Liver (tissue), 3 donors: ENCODE data around the gene CNPY3.

Experiments
- CTCF ChIP-seq: fragments of 150-350 bp; IDR thresholded peaks from 2 replicates; pipeline ENCODE4 v1.5.1; 2017; ENCODE audit warnings: improper control_type of control experiment, low read depth, low read length; ENCODE audit not compliant: missing input control
- FOXA1 ChIP-seq: IDR thresholded peaks from 2 replicates; pipeline ENCODE4 v1.6.1; 2016; ENCODE audit warnings: antibody characterized with exemption
- RAD21 ChIP-seq, 2 donors: IDR thresholded peaks; 2 replicates each; pipeline ENCODE4 v1.6.1; 2016; ENCODE audit warnings: antibody characterized with exemption in 2 of 2, mild to moderate bottlenecking in 2 of 2
- SP1 ChIP-seq: IDR thresholded peaks from 2 replicates; pipeline ENCODE4 v1.6.1; 2018; ENCODE audit warnings: antibody characterized with exemption, mild to moderate bottlenecking
- TAF1 ChIP-seq: conservative IDR thresholded peaks from 2 replicates; pipeline ENCODE4 v1.6.1; 2016; ENCODE audit warnings: antibody characterized with exemption, mild to moderate bottlenecking
- YY1 ChIP-seq: IDR thresholded peaks from 2 replicates; pipeline ENCODE4 v1.6.1; 2016; ENCODE audit warnings: antibody characterized with exemption, mild to moderate bottlenecking
- donor health status: healthy.
- donor health status: healthy.

- TF ChIP-seq TAF1 (no peak), CTCF (no peak), RAD21 (IDR thresholded peaks at IDR 0.05) (no peak), FOXA1 (no peak), SP1 (peak; percentile 38), YY1 (no peak)
These were observed 13.2 kb downstream of the CNPY3 start for GRCh38 chr6:42942444-42942843.
